ENCODE results near the gene PCSK2.

The PCSK2 gene

GRCh38 chr20:17518339-17519052 lies 291.7 kb downstream of the PCSK2 start:
- no peaks in the 10 kb centered on the region for H4K20me1 ChIP-seq (ENCODE audit: control insufficient read depth, insufficient read depth, low read depth, low read length)
- H3K27ac ChIP-seq (ENCODE audit: low read depth, low read length), result no peak overlapping the region
- H3K4me2 ChIP-seq (ENCODE audit: low read length), result no peak overlapping the region
- no peak for TF ChIP-seq EZH2phosphoT487 (IDR thresholded peaks at IDR 0.05; ENCODE audit: borderline replicate concordance, low read length)
- TF ChIP-seq, protein P1, sequence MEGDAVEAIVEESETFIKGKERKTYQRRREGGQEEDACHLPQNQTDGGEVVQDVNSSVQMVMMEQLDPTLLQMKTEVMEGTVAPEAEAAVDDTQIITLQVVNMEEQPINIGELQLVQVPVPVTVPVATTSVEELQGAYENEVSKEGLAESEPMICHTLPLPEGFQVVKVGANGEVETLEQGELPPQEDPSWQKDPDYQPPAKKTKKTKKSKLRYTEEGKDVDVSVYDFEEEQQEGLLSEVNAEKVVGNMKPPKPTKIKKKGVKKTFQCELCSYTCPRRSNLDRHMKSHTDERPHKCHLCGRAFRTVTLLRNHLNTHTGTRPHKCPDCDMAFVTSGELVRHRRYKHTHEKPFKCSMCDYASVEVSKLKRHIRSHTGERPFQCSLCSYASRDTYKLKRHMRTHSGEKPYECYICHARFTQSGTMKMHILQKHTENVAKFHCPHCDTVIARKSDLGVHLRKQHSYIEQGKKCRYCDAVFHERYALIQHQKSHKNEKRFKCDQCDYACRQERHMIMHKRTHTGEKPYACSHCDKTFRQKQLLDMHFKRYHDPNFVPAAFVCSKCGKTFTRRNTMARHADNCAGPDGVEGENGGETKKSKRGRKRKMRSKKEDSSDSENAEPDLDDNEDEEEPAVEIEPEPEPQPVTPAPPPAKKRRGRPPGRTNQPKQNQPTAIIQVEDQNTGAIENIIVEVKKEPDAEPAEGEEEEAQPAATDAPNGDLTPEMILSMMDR (IDR thresholded peaks at IDR 0.05; ENCODE audit: low read depth, low read length, poor library complexity, severe bottlenecking), result no peak
- no peak overlapping the region for H3K4me3 ChIP-seq (ENCODE audit: low read length)
- H3K36me3 ChIP-seq (ENCODE audit: control insufficient read depth, low read length), result no peaks in the 10 kb centered on the region
- no peaks in the 10 kb centered on the region for H3K9me2 ChIP-seq (replicated peaks; ENCODE audit: control insufficient read depth, low read length)
- H3K4me1 ChIP-seq (ENCODE audit: control insufficient read depth, low read length), result no peaks in the 10 kb centered on the region
- H3K9me3 ChIP-seq (ENCODE audit: control insufficient read depth, insufficient read depth, low read length), result no peaks in the 10 kb centered on the region
- no peaks in the 10 kb centered on the region for H3F3A ChIP-seq (ENCODE audit: control insufficient read depth, insufficient read depth)
- peaks cover 24% of the 10 kb centered on the region for H3K27me3 ChIP-seq (ENCODE audit: control insufficient read depth, low read length)
- H3K79me2 ChIP-seq (ENCODE audit: control insufficient read depth, low read length), result no peaks in the 10 kb centered on the region

GRCh38 chr20:17519606-17520285 lies 292.9 kb downstream of the PCSK2 start:
- H3K9me2 ChIP-seq (replicated peaks; ENCODE audit: control insufficient read depth, low read length), result no peaks in the 10 kb centered on the region
- H4K20me1 ChIP-seq (ENCODE audit: control insufficient read depth, insufficient read depth, low read depth, low read length), result no peaks in the 10 kb centered on the region
- TF ChIP-seq, protein P1 (IDR thresholded peaks at IDR 0.05; ENCODE audit: low read depth, low read length, poor library complexity, severe bottlenecking), result no peak
- TF ChIP-seq EZH2phosphoT487 (IDR thresholded peaks at IDR 0.05; ENCODE audit: borderline replicate concordance, low read length), result no peak
- no peak overlapping the region for H3K27ac ChIP-seq (ENCODE audit: low read depth, low read length)
- H3F3A ChIP-seq (ENCODE audit: control insufficient read depth, insufficient read depth), result no peaks in the 10 kb centered on the region
- peaks cover 18% of the 10 kb centered on the region for H3K27me3 ChIP-seq (ENCODE audit: control insufficient read depth, low read length)
- H3K4me3 ChIP-seq (ENCODE audit: low read length), result no peak overlapping the region
- no peaks in the 10 kb centered on the region for H3K9me3 ChIP-seq (ENCODE audit: control insufficient read depth, insufficient read depth, low read length)
- no peaks in the 10 kb centered on the region for H3K4me1 ChIP-seq (ENCODE audit: control insufficient read depth, low read length)
- H3K36me3 ChIP-seq (ENCODE audit: control insufficient read depth, low read length), result no peaks in the 10 kb centered on the region
- H3K79me2 ChIP-seq (ENCODE audit: control insufficient read depth, low read length), result no peaks in the 10 kb centered on the region
- no peak overlapping the region for H3K4me2 ChIP-seq (ENCODE audit: low read length)

GRCh38 chr20:17520583-17520982 lies 293.7 kb downstream of the PCSK2 start:
- Histone ChIP-seq H3K36me3 (ENCODE audit: control insufficient read depth, low read length) (no peaks in the 10 kb centered on the region), H3F3A (ENCODE audit: control insufficient read depth, insufficient read depth) (no peaks in the 10 kb centered on the region), H3K4me2 (ENCODE audit: low read length) (no peak overlapping the region), H3K9me3 (ENCODE audit: control insufficient read depth, insufficient read depth, low read length) (no peaks in the 10 kb centered on the region), H3K9me2 (replicated peaks; ENCODE audit: control insufficient read depth, low read length) (no peaks in the 10 kb centered on the region), H3K79me2 (ENCODE audit: control insufficient read depth, low read length) (no peaks in the 10 kb centered on the region), H3K4me1 (ENCODE audit: control insufficient read depth, low read length) (no peaks in the 10 kb centered on the region), H3K4me3 (ENCODE audit: low read length) (no peak overlapping the region), H4K20me1 (ENCODE audit: control insufficient read depth, insufficient read depth, low read depth, low read length) (no peaks in the 10 kb centered on the region), H3K27me3 (ENCODE audit: control insufficient read depth, low read length) (peaks cover 15% of the 10 kb centered on the region), H3K27ac (ENCODE audit: low read depth, low read length) (no peak overlapping the region)
- TF ChIP-seq, protein P1 (IDR thresholded peaks at IDR 0.05; ENCODE audit: low read depth, low read length, poor library complexity, severe bottlenecking), result no peak
